WTC11 (cell line): ENCODE measurements around the gene LPCAT3.

ENCODE experiments used
- CTCF ChIP-seq: fragments of 200-600 bp; IDR thresholded peaks from 2 replicates; pipeline ENCODE4 v1.8.0; 2022; ENCODE audit warnings: antibody characterized with exemption
- MAX ChIP-seq: sonication (generic); formaldehyde crosslinking; IDR thresholded peaks from 2 replicates; pipeline ENCODE4 v1.8.0; 2022; ENCODE audit warnings: mild to moderate bottlenecking, missing genetic modification reagents
- SMAD4 ChIP-seq: sonication (generic); formaldehyde crosslinking; IDR thresholded peaks from 2 replicates; pipeline ENCODE4 v1.8.0; 2022; ENCODE audit warnings: mild to moderate bottlenecking, missing genetic modification reagents
- USF2 ChIP-seq: sonication (generic); formaldehyde crosslinking; IDR thresholded peaks from 2 replicates; pipeline ENCODE4 v1.8.1; 2023; ENCODE audit warnings: mild to moderate bottlenecking, missing genetic modification reagents, moderate library complexity
- ZNF121 ChIP-seq: sonication (generic); formaldehyde crosslinking; IDR thresholded peaks from 2 replicates; pipeline ENCODE4 v1.8.0; 2023; ENCODE audit warnings: missing genetic modification reagents

DNA sequence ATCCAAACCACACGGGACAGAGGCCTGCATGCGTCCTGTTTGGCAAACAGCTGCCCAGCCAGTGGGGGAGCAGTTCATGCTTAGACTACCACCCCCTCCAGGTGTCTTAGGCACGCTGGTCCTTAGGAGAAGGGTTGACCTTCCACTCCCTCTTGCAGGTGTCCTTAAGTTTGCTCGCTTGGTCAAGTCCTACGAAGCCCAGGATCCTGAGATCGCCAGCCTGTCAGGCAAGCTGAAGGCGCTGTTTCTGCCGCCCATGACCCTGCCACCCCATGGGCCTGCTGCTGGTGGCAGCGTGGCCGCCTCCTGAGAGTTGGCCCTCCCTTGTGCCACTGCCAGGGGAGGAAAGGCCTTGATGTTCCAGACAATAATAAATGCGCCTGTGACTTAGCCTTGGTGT lies 72.7 kb downstream of the LPCAT3 start:
- TF ChIP-seq ZNF121 (CRISPR knock-in tag) (no peak), CTCF (no peak), SMAD4 (CRISPR knock-in tag) (no peak), MAX (CRISPR knock-in tag) (no peak; the same call in 1 of the 2 replicates), USF2 (no peak)
